Omental fat pad (tissue), 4 donors: ENCODE results near the gene ARHGAP12. TPM values are rescaled to one million over a fixed set of nuclear protein-coding genes. Genes with fewer than 3 reads are reported as not detected.
A peak's percentile ranks its signal among the peaks of the same experiment; 100 is the strongest.
"Not testable (repeated sequence)": the region's sequence is repeated elsewhere in the genome, so short reads cannot be mapped to it uniquely, and the experiment has no call there.

Experiments
- ATAC-seq: fragments of 150-250 bp; one replicate; pipeline ENCODE4 v1.9.1; 2016; ENCODE audit warnings: mild to moderate bottlenecking, moderate library complexity; ENCODE audit not compliant: low FRiP score
- DNase-seq: peaks from one replicate; pipeline ENCODE4 v3.0.0-alpha.2; 2019; ENCODE audit warnings: low spot score
- CTCF ChIP-seq, 3 donors: fragments of 450-650 bp; IDR thresholded peaks; one replicate each; pipeline ENCODE4 v1.5.1; 2016 to 2017; ENCODE audit warnings: antibody characterized with exemption in 3 of 3, mild to moderate bottlenecking in 3 of 3, moderate library complexity in 2 of 3
- total RNA-seq, 4 donors: library from RNA; depleted of rRNA; stranded (reverse); fragments of >200 nt; gene quantifications; one replicate each; pipeline ENCODE4 v1.1.0, GENCODE V29; 2016

ARHGAP12 gene
- total RNA-seq, 4 donors from 2014 or later = 20.4 to 47.4 (median 33.1) TPM

GRCh38 chr10:31771331-31771831 lies 157.2 kb downstream of the ARHGAP12 start:
- DNase-seq = no peak
- no peak for ATAC-seq
- TF ChIP-seq CTCF (IDR thresholded peaks at IDR 0.05) = no peak

- no peak for TF ChIP-seq CTCF (IDR thresholded peaks at IDR 0.05)
- DNase-seq (no peak), ATAC-seq (no peak)
Observed at GRCh38 chr10:31770307-31770902, 158.2 kb downstream of the ARHGAP12 start.

- no peak for DNase-seq
- no peak for ATAC-seq
- TF ChIP-seq CTCF (IDR thresholded peaks at IDR 0.05) = no peak
Observed at GRCh38 chr10:31769564-31769963, 159.1 kb downstream of the ARHGAP12 start.

- ATAC-seq, DNase-seq: not testable (repeated sequence)
Observed at GRCh38 chr10:31768935-31769334, 159.7 kb downstream of the ARHGAP12 start.

- ATAC-seq (peak; percentile 59), DNase-seq (no peak)
- TF ChIP-seq CTCF (IDR thresholded peaks at IDR 0.05) = no peak
Observed at GRCh38 chr10:31768467-31768866, 160.2 kb downstream of the ARHGAP12 start.

- ATAC-seq (no peak), DNase-seq (no peak)
- TF ChIP-seq CTCF (IDR thresholded peaks at IDR 0.05) = no peak
Observed at GRCh38 chr10:31765541-31765940, 163.1 kb downstream of the ARHGAP12 start.

- ATAC-seq = no peak
- no peak for TF ChIP-seq CTCF (IDR thresholded peaks at IDR 0.05)
- DNase-seq = no peak
Observed at GRCh38 chr10:31762316-31762715, 166.3 kb downstream of the ARHGAP12 start.
